Astrocyte of the spinal cord (primary cell): ENCODE measurements around the gene TLE1.

Experiments
- DNase-seq: peaks from one replicate; pipeline ENCODE4 v3.0.0; 2011; ENCODE audit warnings: low read depth, low spot score
- H3K4me3 ChIP-seq: 2 replicates; pipeline ENCODE4 v1.5.1; 2011; ENCODE audit warnings: low read depth, mild to moderate bottlenecking, low read length, moderate library complexity
- CTCF ChIP-seq: IDR thresholded peaks from 2 replicates; pipeline ENCODE4 v1.5.1; 2012; ENCODE audit warnings: low read depth, mild to moderate bottlenecking, low read length, inconsistent platforms
- in situ Hi-C: cut with HindIII; loops from 2 replicates; pipeline ENCODE4 v1.10.0; 2017; ENCODE audit warnings: low sequenced_read_pairs

Gene TLE1

GRCh38 chr9:81538890-81539289 is 150.5 kb downstream of the TLE1 start:
- H3K4me3 ChIP-seq = no peak overlapping the region
- in situ Hi-C loops = no loop called here
- peak; percentile 76 for DNase-seq
- no peak for TF ChIP-seq CTCF

- no peak for TF ChIP-seq CTCF
- H3K4me3 ChIP-seq = no peak overlapping the region
- in situ Hi-C loops = no loop called here
- peak; percentile 45 for DNase-seq
Measured at GRCh38 chr9:81537964-81538363, 151.4 kb downstream of the TLE1 start.

GRCh38 chr9:81536242-81537025 is 152.9 kb downstream of the TLE1 start:
- TF ChIP-seq CTCF = no peak
- no peak for DNase-seq
- H3K4me3 ChIP-seq = no peak overlapping the region
- in situ Hi-C loops = no loop called here

GRCh38 chr9:81535542-81536241 is 153.7 kb downstream of the TLE1 start:
- in situ Hi-C loops = no loop called here
- H3K4me3 ChIP-seq = no peak overlapping the region
- TF ChIP-seq CTCF = no peak
- no peak for DNase-seq

- no peak for TF ChIP-seq CTCF
- in situ Hi-C loops = no loop called here
- no peak overlapping the region for H3K4me3 ChIP-seq
- no peak for DNase-seq
Measured at GRCh38 chr9:81534138-81534875, 155.0 kb downstream of the TLE1 start.
